ENCODE results near the gene TMEM269. TPM values are rescaled to one million over a fixed set of nuclear protein-coding genes. Genes with fewer than 3 reads are reported as not detected.
A peak's percentile ranks its signal among the peaks of the same experiment; 100 is the strongest.

The TMEM269 gene
- total RNA-seq, 4 donors from 2014 or later, result not detected

DNA sequence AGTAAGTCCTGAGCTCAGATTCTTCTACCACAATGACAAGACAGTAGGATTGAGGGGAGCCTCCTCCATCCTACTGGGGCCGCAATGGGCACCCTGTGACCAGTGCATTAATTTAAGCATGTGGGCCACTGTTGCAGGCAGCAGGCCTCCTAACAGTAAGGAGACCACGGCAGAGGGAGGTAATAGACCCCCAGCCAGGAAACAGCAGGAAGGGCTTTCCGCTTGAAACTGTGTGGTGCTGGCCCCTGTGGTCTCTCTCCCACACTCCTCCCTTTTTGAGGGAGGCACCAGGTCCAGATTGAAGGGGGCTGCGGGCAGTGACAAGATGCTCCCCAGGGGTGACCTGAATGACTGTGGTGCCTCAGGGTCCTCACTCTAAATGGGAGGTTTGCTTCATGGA, 43.1 kb upstream of the TMEM269 start:
- no peaks in the 10 kb centered on the region for H3K9me3 ChIP-seq
- peaks cover 0 to 5% (median 0%) of the 10 kb centered on the region in 3 donors for H3K36me3 ChIP-seq
- no peak for DNase-seq
- no peak overlapping the region for H3K4me3 ChIP-seq
- no peak overlapping the region for H3K27ac ChIP-seq
- H3K4me1 ChIP-seq, result peaks cover 0 to 3% (median 0%) of the 10 kb centered on the region in 4 donors
- TF ChIP-seq, protein P1, sequence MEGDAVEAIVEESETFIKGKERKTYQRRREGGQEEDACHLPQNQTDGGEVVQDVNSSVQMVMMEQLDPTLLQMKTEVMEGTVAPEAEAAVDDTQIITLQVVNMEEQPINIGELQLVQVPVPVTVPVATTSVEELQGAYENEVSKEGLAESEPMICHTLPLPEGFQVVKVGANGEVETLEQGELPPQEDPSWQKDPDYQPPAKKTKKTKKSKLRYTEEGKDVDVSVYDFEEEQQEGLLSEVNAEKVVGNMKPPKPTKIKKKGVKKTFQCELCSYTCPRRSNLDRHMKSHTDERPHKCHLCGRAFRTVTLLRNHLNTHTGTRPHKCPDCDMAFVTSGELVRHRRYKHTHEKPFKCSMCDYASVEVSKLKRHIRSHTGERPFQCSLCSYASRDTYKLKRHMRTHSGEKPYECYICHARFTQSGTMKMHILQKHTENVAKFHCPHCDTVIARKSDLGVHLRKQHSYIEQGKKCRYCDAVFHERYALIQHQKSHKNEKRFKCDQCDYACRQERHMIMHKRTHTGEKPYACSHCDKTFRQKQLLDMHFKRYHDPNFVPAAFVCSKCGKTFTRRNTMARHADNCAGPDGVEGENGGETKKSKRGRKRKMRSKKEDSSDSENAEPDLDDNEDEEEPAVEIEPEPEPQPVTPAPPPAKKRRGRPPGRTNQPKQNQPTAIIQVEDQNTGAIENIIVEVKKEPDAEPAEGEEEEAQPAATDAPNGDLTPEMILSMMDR (IDR thresholded peaks at IDR 0.05), result no peak
- TF ChIP-seq POLR2A (IDR thresholded peaks at IDR 0.05), result no peak
- no peaks in the 10 kb centered on the region for H3K27me3 ChIP-seq

DNA sequence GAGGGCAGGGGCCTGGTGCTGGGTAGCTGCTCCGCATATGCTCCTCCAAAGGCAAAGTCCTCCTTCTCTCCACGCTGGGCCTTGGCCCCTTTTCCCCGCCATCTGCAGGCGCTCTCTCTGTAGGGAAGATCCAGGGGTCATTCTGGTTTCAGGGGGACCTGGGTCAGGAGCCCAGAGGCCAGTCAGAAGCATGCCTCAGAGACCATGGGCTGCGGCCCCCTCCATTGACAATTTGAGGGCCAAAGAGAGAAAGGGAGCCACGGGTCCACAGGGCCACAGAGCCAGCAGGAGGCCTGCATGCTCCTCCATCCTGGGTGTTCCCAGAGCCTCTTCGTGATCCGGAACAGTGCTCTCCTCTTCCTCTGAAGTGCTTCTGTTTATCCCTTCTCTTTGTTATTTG, 42.6 kb upstream of the TMEM269 start:
- H3K36me3 ChIP-seq, result peaks cover 0 to 5% (median 0%) of the 10 kb centered on the region in 3 donors
- no peak overlapping the region for H3K4me3 ChIP-seq
- no peaks in the 10 kb centered on the region for H3K4me1 ChIP-seq
- H3K27me3 ChIP-seq, result no peaks in the 10 kb centered on the region
- H3K9me3 ChIP-seq, result no peaks in the 10 kb centered on the region
- TF ChIP-seq, protein P1 (IDR thresholded peaks at IDR 0.05), result no peak
- TF ChIP-seq POLR2A (IDR thresholded peaks at IDR 0.05), result no peak
- DNase-seq, result no peak
- H3K27ac ChIP-seq, result no peak overlapping the region

DNA sequence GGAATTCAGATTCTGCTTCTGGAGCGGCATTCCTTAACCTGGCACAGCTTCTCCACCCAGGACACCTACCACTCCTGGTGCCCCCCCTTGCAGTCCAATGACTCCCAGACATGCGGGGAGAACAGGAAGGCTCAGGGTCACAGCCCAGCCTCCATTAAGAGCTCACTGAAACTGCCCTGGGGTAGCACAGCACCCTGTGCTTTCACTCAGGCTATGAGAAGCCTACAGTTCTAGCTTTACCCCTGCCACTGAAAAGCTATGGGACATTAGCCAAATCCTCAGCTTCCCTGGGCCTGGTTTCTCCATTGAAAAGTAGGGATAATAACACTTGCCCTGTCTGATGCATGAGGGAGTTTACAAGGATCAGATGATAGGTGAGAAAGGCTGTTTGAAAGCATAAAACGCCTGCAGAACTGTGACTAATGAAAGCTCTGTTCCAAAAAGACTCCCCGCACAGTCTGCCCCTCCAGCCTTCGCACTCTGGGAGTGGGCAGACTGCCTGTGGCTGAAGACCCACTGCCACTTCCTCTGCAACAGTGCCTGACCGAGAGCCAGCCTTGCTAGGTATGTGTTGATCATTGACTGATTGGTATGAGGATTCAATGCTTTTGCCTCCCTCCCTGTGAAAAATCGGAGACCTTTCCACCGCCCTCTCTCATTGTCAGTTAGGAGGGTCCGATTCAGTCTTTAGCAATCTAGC, 42.0 kb upstream of the TMEM269 start:
- no peaks in the 10 kb centered on the region for H3K4me1 ChIP-seq
- no peak overlapping the region for H3K4me3 ChIP-seq
- H3K36me3 ChIP-seq, result peaks cover 0 to 5% (median 0%) of the 10 kb centered on the region in 3 donors
- DNase-seq, result peak in 1 of 3 donors; percentile 22
- H3K9me3 ChIP-seq, result no peaks in the 10 kb centered on the region
- TF ChIP-seq, protein P1 (IDR thresholded peaks at IDR 0.05), result no peak
- TF ChIP-seq POLR2A (IDR thresholded peaks at IDR 0.05), result no peak
- no peaks in the 10 kb centered on the region for H3K27me3 ChIP-seq
- no peak overlapping the region for H3K27ac ChIP-seq

DNA sequence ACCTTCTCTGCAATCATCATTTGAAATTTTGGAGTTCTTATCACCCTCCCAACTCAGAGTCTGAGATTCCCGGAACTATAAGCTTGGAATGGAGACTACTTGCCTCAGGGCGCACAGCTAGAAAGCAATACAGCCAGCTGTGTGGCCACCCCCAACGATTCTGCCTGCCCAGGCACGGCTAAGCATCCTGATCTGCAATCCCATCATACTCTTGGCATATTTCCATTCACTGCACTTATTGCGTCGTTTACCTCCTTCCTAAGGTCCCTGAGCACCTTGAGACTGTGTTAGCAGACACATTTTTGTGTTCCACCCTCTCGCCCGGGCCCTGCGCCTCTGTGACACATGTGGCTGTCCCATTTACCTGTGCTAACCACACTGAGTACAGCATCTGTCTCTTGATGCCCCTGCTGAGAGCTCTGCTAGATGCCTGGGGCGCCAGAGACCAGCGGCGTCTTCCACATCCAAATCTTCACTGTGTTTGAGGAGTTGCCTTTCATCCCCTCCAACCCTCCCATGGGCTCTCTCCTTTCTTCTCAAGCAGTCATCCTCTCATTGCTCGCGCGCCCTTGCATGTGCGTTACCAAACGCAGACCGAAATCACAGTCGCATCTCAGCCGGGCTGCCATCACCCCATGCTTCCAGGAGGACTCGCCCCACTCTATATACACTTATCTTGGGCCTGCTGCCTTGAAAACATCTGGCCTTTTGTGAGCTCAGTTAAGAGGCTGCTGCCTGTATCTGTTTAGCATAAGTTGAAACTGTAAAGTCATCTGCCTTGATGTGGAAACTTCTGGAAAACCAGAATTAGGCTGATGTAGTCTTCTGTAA, 41.3 kb upstream of the TMEM269 start:
- TF ChIP-seq POLR2A (IDR thresholded peaks at IDR 0.05), result no peak
- TF ChIP-seq, protein P1 (IDR thresholded peaks at IDR 0.05), result no peak
- Histone ChIP-seq H3K27ac (no peak overlapping the region), H3K4me1 (no peaks in the 10 kb centered on the region), H3K27me3 (no peaks in the 10 kb centered on the region), H3K4me3 (no peak overlapping the region), H3K9me3 (no peaks in the 10 kb centered on the region), H3K36me3 (peaks cover 0 to 8% (median 0%) of the 10 kb centered on the region in 3 donors)
- peak in 1 of 3 donors; percentile 21 for DNase-seq

DNA sequence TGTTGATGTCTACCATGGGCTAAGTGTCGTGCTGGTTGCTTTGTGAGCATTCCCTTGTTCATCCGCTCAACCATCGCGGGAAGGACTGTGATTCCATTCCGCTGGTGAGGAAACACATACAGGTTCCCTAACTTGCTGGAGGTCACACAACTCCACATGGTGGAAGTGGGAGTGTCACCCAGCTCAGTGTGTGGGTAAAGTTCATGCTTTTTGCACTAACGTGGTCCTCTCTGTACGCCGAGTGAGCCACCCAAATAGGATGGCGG, 40.7 kb upstream of the TMEM269 start:
- TF ChIP-seq, protein P1 (IDR thresholded peaks at IDR 0.05), result no peak
- no peak for TF ChIP-seq POLR2A (IDR thresholded peaks at IDR 0.05)
- peak in 1 of 3 donors; percentile 22 for DNase-seq
- Histone ChIP-seq H3K9me3 (no peaks in the 10 kb centered on the region), H3K36me3 (peaks cover 0 to 14% (median 0%) of the 10 kb centered on the region in 3 donors), H3K4me1 (no peaks in the 10 kb centered on the region), H3K4me3 (no peak overlapping the region), H3K27me3 (no peaks in the 10 kb centered on the region), H3K27ac (no peak overlapping the region)

All from Peyer's patch (tissue), 4 donors.